Fibroblast of the aortic adventitia (primary cell): ENCODE data around the gene RILP. TPM values are rescaled to one million over a fixed set of nuclear protein-coding genes. Genes with fewer than 3 reads are reported as not detected.

Experiments used
- DNase-seq: peaks from one replicate; pipeline ENCODE4 v3.0.0-alpha.2; 2010; ENCODE audit warnings: low read depth
- H3K4me3 ChIP-seq: 2 replicates; pipeline ENCODE4 v1.5.1; 2011; ENCODE audit warnings: low read depth, mild to moderate bottlenecking, control low read depth, low read length, moderate library complexity
- CTCF ChIP-seq: IDR thresholded peaks from 2 replicates; pipeline ENCODE4 v1.5.1; 2011; ENCODE audit warnings: mild to moderate bottlenecking, low read length, control low read depth, inconsistent platforms; ENCODE audit not compliant: insufficient read depth
- total RNA-seq: library from RNA; depleted of rRNA; stranded (reverse); fragments of >200 nt; gene quantifications from 2 replicates; pipeline ENCODE4 v1.2.3, GENCODE V29; 2012; ENCODE audit warnings: low replicate concordance

Gene RILP
- total RNA-seq, 1 donor: 9.7 TPM

- TF ChIP-seq CTCF: no peak
- DNase-seq: no peak
- H3K4me3 ChIP-seq: no peak overlapping the region
Observed at GRCh38 chr17:1640329-1641064, 9.2 kb downstream of the RILP start.

GRCh38 chr17:1639549-1640180, 10.0 kb downstream of the RILP start:
- DNase-seq: no peak
- no peak overlapping the region for H3K4me3 ChIP-seq
- TF ChIP-seq CTCF: no peak

- no peak overlapping the region for H3K4me3 ChIP-seq
- no peak for DNase-seq
Observed at GRCh38 chr17:1638624-1639300, 10.9 kb downstream of the RILP start.

GRCh38 chr17:1638171-1638590, 11.5 kb downstream of the RILP start:
- no peak for DNase-seq
- TF ChIP-seq CTCF: no peak
- no peak overlapping the region for H3K4me3 ChIP-seq

More at GRCh38 chr17:1638624-1639300, 10.9 kb downstream of the RILP start:
- TF ChIP-seq CTCF: no peak

GRCh38 chr17:1636732-1637285, 12.9 kb downstream of the RILP start:
- DNase-seq: no peak
- no peak for TF ChIP-seq CTCF
- no peak overlapping the region for H3K4me3 ChIP-seq

- H3K4me3 ChIP-seq: no peak overlapping the region
- TF ChIP-seq CTCF: no peak
- no peak for DNase-seq
Observed at GRCh38 chr17:1635675-1636465, 13.8 kb downstream of the RILP start.
